GM12878 (cell line): ENCODE results near the gene OR5M3. TPM values are rescaled to one million over a fixed set of nuclear protein-coding genes. Genes with fewer than 3 reads are reported as not detected.

Experiments
- ATAC-seq: fragments of 200-7000 bp; cut with Tn5 transposase; 3 replicates; pipeline ENCODE4 v1.9.1; 2020; ENCODE audit warnings: mild to moderate bottlenecking, moderate library complexity
- BruUV-seq: library from RNA; stranded (reverse); fragments of 400-500 nt; replicated peaks from 2 replicates; lab custom pipeline; 2021; lab: Mats Ljungman, UMichigan
- CTCF ChIA-PET: fragments of 300-600 bp; sonication (Branson Sonifier 250); formaldehyde crosslinking; extraction: SDS; loops from one replicate; lab custom pipeline; 2021; ENCODE audit warnings: inconsistent platforms; lab: Yijun Ruan, JAX
- POLR2A ChIA-PET: fragments of 350-600 bp; formaldehyde crosslinking; extraction: SDS; loops from one replicate; lab custom pipeline; 2021; ENCODE audit warnings: inconsistent platforms; lab: Charles Lee
- RAD21 ChIA-PET: fragments of 300-600 bp; sonication (Branson Sonifier 250); formaldehyde crosslinking; loops from one replicate; lab custom pipeline; 2023; ENCODE audit warnings: antibody characterized with exemption; ENCODE audit not compliant: unreplicated experiment; lab: Charles Lee
- SMC1A ChIA-PET: fragments of 300-600 bp; sonication (Branson Sonifier 250); formaldehyde crosslinking; loops from one replicate; lab custom pipeline; 2023; ENCODE audit not compliant: unreplicated experiment, uncharacterized antibody; lab: Charles Lee
- DNase-seq: peaks from one replicate; pipeline ENCODE4 v3.0.0-alpha.2; 2011; ENCODE audit warnings: low read depth, low spot score
- FAIRE-seq: peaks from 3 replicates; lab custom pipeline; 2011; peaks lifted over from hg19 to GRCh38; lab: Jason Lieb, UNC
- H2AFZ ChIP-seq: 2 replicates; pipeline ENCODE4 v1.6.0; 2011; ENCODE audit warnings: low read depth, low read length, control low read depth; ENCODE audit not compliant: control insufficient read depth
- H3K27ac ChIP-seq: 2 replicates; pipeline ENCODE4 v1.5.1; 2011; ENCODE audit warnings: control low read depth; ENCODE audit not compliant: control insufficient read depth, insufficient read depth
- H3K27me3 ChIP-seq, 2 experiments: replicated peaks in 1 of 2; 2 replicates each; pipeline versions ENCODE4 v1.6.0 to v1.6.1; 2011; ENCODE audit warnings: low read length in 1 of 2; ENCODE audit not compliant: control insufficient read depth in 2 of 2, insufficient read depth in 2 of 2
- H3K36me3 ChIP-seq, 2 experiments: 2 replicates each; pipeline ENCODE4 v1.5.1; 2011; ENCODE audit warnings: low read length in 1 of 2; ENCODE audit not compliant: control insufficient read depth in 2 of 2, insufficient read depth in 2 of 2
- H3K4me1 ChIP-seq: 2 replicates; pipeline ENCODE4 v1.6.1; 2011; ENCODE audit warnings: mild to moderate bottlenecking, low read length, moderate library complexity, mixed read lengths; ENCODE audit not compliant: control insufficient read depth, insufficient read depth
- H3K4me2 ChIP-seq: 2 replicates; pipeline ENCODE4 v1.6.0; 2011; ENCODE audit warnings: control low read depth; ENCODE audit not compliant: control insufficient read depth, insufficient read depth
- H3K4me3 ChIP-seq: fragments of 200-600 bp; sonication (generic); 2 replicates; pipeline ENCODE4 v1.5.1; 2016
- H3K79me2 ChIP-seq: 2 replicates; pipeline ENCODE4 v1.6.0; 2011; ENCODE audit warnings: low read length; ENCODE audit not compliant: control insufficient read depth, insufficient read depth
- H3K9ac ChIP-seq: 2 replicates; pipeline ENCODE4 v1.8.0; 2011; ENCODE audit warnings: low read length, control low read depth, mixed read lengths; ENCODE audit not compliant: control insufficient read depth, insufficient read depth
- H3K9me3 ChIP-seq: replicated peaks from 3 replicates; pipeline ENCODE4 v1.5.1; 2011; ENCODE audit warnings: mild to moderate bottlenecking, low read length; ENCODE audit not compliant: control insufficient read depth, insufficient read depth
- H4K20me1 ChIP-seq: 2 replicates; pipeline ENCODE4 v1.6.0; 2011; ENCODE audit not compliant: control insufficient read depth, insufficient read depth
- ATF7 ChIP-seq: fragments of 450-650 bp; IDR thresholded peaks from 2 replicates; pipeline ENCODE4 v1.6.1; 2016; ENCODE audit warnings: low read depth, mild to moderate bottlenecking
- BRCA1 ChIP-seq: IDR thresholded peaks from 2 replicates; pipeline ENCODE4 v1.6.1; 2011; ENCODE audit warnings: low read depth, low read length, improper control_type of control experiment
- FOXM1 ChIP-seq: IDR thresholded peaks from 2 replicates; pipeline ENCODE4 v1.6.1; 2012; ENCODE audit warnings: low read depth, mild to moderate bottlenecking, inconsistent platforms, low read length, moderate library complexity
- HDAC6 ChIP-seq: fragments of 200-600 bp; sonication (generic); IDR thresholded peaks from one replicate; pipeline ENCODE4 v1.8.0; 2017; ENCODE audit warnings: antibody characterized with exemption; ENCODE audit not compliant: unreplicated experiment
- KDM1A ChIP-seq: fragments of 200-600 bp; sonication (generic); IDR thresholded peaks from 2 replicates; pipeline ENCODE4 v1.6.1; 2016; ENCODE audit warnings: borderline replicate concordance
- LARP7 ChIP-seq: fragments of 450-650 bp; IDR thresholded peaks from 2 replicates; pipeline ENCODE4 v1.6.1; 2017; ENCODE audit warnings: mild to moderate bottlenecking
- NFYA ChIP-seq: IDR thresholded peaks from 2 replicates; pipeline ENCODE4 v1.6.1; 2011; ENCODE audit warnings: low read depth, mild to moderate bottlenecking, low read length, improper control_type of control experiment, borderline replicate concordance
- POLR2AphosphoS5 ChIP-seq: IDR thresholded peaks from 2 replicates; pipeline ENCODE4 v1.6.1; 2011; ENCODE audit warnings: mild to moderate bottlenecking, low read length, inconsistent platforms
- SMAD5 ChIP-seq: IDR thresholded peaks from 2 replicates; pipeline ENCODE4 v1.6.1; 2016; ENCODE audit warnings: antibody characterized with exemption, low read depth
- SREBF2 ChIP-seq: IDR thresholded peaks from 2 replicates; pipeline ENCODE4 v1.6.1; 2012; ENCODE audit warnings: mild to moderate bottlenecking, low read length
- WGBS: methylation state at CpG from one replicate; pipeline ENCODE4 v1.1.6; 2016; ENCODE audit warnings: low lambda C conversion rate; ENCODE audit not compliant: insufficient replicate concordance, insufficient coverage; ENCODE audit errors: missing lambda C conversion rate; 5-methylcytosine and 5-hydroxymethylcytosine counted together
- in situ Hi-C: fragments of 300-500 bp; cut with MboI; formaldehyde crosslinking; loops from 9 replicates; pipeline ENCODE4 v1.14.3; 2018; ENCODE audit warnings: mixed read lengths
- intact Hi-C: fragments of 100-400 bp; cut with micrococcal nuclease; formaldehyde crosslinking; loops from one replicate; pipeline ENCODE4 v1.14.2; 2022; ENCODE audit not compliant: unreplicated experiment
- polyA plus RNA-seq, 11 experiments: library from polyadenylated mRNA; depleted of rRNA in 4 of 11; unstranded in 6 of 11; stranded (reverse) in 5 of 11; fragments of >200 nt; fragmentation: Nextera tagmentation in 4 of 11; fragmentation: Illumina TruSeq in 1 of 11; extraction: Ambion mirVana in 4 of 11; extraction: Trizol in 1 of 11; gene quantifications; 1 replicate in 1 of 11; 2 replicates in 10 of 11; pipeline versions ENCODE4 v1.2.1 to v1.2.3, GENCODE V29; 2011 to 2016; ENCODE audit warnings: inconsistent platforms in 2 of 11, missing spikeins in 2 of 11, low read depth in 1 of 11
- total RNA-seq, 4 experiments: library from RNA; depleted of rRNA in 3 of 4; stranded (reverse); fragments of >200 nt in 3 of 4; fragmentation: Illumina TruSeq in 1 of 4; extraction: Trizol in 1 of 4; gene quantifications; 2 replicates each; pipeline versions ENCODE4 v1.2.1 to v1.2.3, GENCODE V29; 2013 to 2021
- TF ChIP-seq, protein P1 (sequence below): fragments of 150-350 bp; IDR thresholded peaks from 2 replicates; pipeline ENCODE4 v1.6.1; 2016; ENCODE audit warnings: low read depth, low read length
- TF ChIP-seq, protein P2 (sequence below), 3 experiments: IDR thresholded peaks in 2 of 3; conservative IDR thresholded peaks in 1 of 3; 2 replicates each; pipeline ENCODE4 v1.5.1; 2011; ENCODE audit warnings: low read depth in 3 of 3, low read length in 3 of 3, mild to moderate bottlenecking in 3 of 3, control low read depth in 2 of 3, moderate library complexity in 2 of 3, inconsistent platforms in 1 of 3, mixed read lengths in 1 of 3; ENCODE audit not compliant: control insufficient read depth in 2 of 3, insufficient read depth in 1 of 3; ENCODE audit errors: extremely low read depth in 1 of 3
- TF ChIP-seq, protein P3 (sequence below): fragments of 450-650 bp; formaldehyde crosslinking; IDR thresholded peaks from 2 replicates; pipeline ENCODE4 v1.4.0; 2022; ENCODE audit warnings: mild to moderate bottlenecking, moderate library complexity

OR5M3 gene
- total and polyA plus RNA-seq, 10 of the 15 experiments (the other 5 are each of a cell fraction or from before 2014, with no cell fraction given) = not detected

DNA sequence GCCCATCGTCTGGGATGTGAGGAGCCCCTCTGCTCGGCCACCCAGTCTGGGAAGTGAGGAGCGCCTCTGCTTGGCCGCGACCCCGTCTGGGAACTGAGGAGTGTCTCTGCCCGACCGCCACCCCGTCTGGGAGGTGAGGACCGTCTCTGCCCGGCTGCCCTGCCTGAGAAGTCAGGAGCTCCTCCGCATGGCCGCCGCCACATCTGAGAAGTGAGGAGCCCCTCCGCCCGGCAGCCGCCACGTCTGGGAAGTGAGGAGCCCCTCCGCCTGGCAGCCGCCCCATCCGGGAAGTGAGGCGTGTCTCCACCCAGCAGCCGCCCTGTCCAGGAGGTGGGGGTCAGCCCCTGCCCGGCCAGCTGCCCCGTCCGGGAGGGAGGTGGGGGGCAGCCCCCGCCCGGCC lies 23.9 kb upstream of the OR5M3 start:
- Histone ChIP-seq H3K36me3 (no peaks in the 10 kb centered on the region), H3K4me2 (no peak overlapping the region), H2AFZ (no peak overlapping the region), H3K9me3 (no peaks in the 10 kb centered on the region; the same call in 2 of the 3 replicates), H3K27ac (no peak overlapping the region), H3K4me1 (no peaks in the 10 kb centered on the region), H3K9ac (no peak overlapping the region), H3K79me2 (no peaks in the 10 kb centered on the region), H3K27me3 (no peaks in the 10 kb centered on the region), H3K4me3 (no peak overlapping the region), H4K20me1 (no peaks in the 10 kb centered on the region)
- in situ Hi-C loops (no loop called here), intact Hi-C loops (no loop called here)
- ChIA-PET POLR2A (no interaction called here), SMC1A (no interaction called here), RAD21 (no interaction called here), CTCF (no interaction called here)
- ATAC-seq (no peak), DNase-seq (no peak), FAIRE-seq (no peak)
- 81% methylated on average over 19 of the region's 28 CpGs for WGBS
- no TSS peak for BruUV-seq
- no peak for TF ChIP-seq ATF7
- TF ChIP-seq, protein P1, sequence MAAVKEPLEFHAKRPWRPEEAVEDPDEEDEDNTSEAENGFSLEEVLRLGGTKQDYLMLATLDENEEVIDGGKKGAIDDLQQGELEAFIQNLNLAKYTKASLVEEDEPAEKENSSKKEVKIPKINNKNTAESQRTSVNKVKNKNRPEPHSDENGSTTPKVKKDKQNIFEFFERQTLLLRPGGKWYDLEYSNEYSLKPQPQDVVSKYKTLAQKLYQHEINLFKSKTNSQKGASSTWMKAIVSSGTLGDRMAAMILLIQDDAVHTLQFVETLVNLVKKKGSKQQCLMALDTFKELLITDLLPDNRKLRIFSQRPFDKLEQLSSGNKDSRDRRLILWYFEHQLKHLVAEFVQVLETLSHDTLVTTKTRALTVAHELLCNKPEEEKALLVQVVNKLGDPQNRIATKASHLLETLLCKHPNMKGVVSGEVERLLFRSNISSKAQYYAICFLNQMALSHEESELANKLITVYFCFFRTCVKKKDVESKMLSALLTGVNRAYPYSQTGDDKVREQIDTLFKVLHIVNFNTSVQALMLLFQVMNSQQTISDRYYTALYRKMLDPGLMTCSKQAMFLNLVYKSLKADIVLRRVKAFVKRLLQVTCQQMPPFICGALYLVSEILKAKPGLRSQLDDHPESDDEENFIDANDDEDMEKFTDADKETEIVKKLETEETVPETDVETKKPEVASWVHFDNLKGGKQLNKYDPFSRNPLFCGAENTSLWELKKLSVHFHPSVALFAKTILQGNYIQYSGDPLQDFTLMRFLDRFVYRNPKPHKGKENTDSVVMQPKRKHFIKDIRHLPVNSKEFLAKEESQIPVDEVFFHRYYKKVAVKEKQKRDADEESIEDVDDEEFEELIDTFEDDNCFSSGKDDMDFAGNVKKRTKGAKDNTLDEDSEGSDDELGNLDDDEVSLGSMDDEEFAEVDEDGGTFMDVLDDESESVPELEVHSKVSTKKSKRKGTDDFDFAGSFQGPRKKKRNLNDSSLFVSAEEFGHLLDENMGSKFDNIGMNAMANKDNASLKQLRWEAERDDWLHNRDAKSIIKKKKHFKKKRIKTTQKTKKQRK = no peak
- no peak for TF ChIP-seq SREBF2
- no peak for TF ChIP-seq SMAD5
- TF ChIP-seq KDM1A = no peak
- TF ChIP-seq POLR2AphosphoS5 = no peak
- TF ChIP-seq FOXM1 = no peak
- TF ChIP-seq BRCA1 = no peak
- no peak for TF ChIP-seq NFYA
- TF ChIP-seq, protein P2, sequence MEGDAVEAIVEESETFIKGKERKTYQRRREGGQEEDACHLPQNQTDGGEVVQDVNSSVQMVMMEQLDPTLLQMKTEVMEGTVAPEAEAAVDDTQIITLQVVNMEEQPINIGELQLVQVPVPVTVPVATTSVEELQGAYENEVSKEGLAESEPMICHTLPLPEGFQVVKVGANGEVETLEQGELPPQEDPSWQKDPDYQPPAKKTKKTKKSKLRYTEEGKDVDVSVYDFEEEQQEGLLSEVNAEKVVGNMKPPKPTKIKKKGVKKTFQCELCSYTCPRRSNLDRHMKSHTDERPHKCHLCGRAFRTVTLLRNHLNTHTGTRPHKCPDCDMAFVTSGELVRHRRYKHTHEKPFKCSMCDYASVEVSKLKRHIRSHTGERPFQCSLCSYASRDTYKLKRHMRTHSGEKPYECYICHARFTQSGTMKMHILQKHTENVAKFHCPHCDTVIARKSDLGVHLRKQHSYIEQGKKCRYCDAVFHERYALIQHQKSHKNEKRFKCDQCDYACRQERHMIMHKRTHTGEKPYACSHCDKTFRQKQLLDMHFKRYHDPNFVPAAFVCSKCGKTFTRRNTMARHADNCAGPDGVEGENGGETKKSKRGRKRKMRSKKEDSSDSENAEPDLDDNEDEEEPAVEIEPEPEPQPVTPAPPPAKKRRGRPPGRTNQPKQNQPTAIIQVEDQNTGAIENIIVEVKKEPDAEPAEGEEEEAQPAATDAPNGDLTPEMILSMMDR (IDR thresholded peaks at IDR 0.05 in 2 of 3, conservative IDR thresholded peaks at IDR 0.05 in 1 of 3; ENCODE audit: control insufficient read depth in 2 of 3, extremely low read depth in 1 of 3, insufficient read depth in 1 of 3, low read depth in 3 of 3, low read length in 3 of 3) = no peak
- TF ChIP-seq, protein P3, sequence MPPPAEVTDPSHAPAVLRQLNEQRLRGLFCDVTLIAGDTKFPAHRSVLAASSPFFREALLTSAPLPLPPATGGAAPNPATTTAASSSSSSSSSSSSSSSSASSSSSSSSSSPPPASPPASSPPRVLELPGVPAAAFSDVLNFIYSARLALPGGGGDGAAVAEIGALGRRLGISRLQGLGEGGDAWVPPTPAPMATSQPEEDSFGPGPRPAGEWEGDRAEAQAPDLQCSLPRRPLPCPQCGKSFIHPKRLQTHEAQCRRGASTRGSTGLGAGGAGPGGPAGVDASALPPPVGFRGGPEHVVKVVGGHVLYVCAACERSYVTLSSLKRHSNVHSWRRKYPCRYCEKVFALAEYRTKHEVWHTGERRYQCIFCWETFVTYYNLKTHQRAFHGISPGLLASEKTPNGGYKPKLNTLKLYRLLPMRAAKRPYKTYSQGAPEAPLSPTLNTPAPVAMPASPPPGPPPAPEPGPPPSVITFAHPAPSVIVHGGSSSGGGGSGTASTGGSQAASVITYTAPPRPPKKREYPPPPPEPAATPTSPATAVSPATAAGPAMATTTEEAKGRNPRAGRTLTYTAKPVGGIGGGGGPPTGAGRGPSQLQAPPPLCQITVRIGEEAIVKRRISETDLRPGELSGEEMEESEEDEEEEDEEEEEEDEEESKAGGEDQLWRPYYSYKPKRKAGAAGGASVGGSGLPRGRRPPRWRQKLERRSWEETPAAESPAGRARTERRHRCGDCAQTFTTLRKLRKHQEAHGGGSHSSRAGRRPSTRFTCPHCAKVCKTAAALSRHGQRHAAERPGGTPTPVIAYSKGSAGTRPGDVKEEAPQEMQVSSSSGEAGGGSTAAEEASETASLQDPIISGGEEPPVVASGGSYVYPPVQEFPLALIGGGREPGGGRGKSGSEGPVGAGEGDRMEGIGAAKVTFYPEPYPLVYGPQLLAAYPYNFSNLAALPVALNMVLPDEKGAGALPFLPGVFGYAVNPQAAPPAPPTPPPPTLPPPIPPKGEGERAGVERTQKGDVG (CRISPR knock-in tag) = no peak
- TF ChIP-seq LARP7 = no peak
- no peak for TF ChIP-seq HDAC6
